ENCODE data around the gene ARHGAP10.

GRCh38 chr4:147793569-147794313, 61.9 kb downstream of the ARHGAP10 start:
- TF ChIP-seq CTCF (IDR thresholded peaks at IDR 0.05; ENCODE audit: low read length) (no peak), EZH2 (optimal IDR thresholded peaks at IDR 0.05; ENCODE audit: low read depth, low read length) (no peak)

All from MM.1S (cell line).